Neuronal stem cell (in vitro differentiated cells): Measurements from ENCODE around the gene RAD51AP1.

Source experiments
- DNase-seq: peaks from one replicate; pipeline ENCODE4 v3.0.0-alpha.2; 2013; ENCODE audit warnings: low spot score
- H2AFZ ChIP-seq: one replicate; pipeline ENCODE4 v1.6.1; 2013; ENCODE audit warnings: mild to moderate bottlenecking, low read length, inconsistent platforms
- H2AK5ac ChIP-seq: 2 replicates; pipeline ENCODE4 v1.6.1; 2013; ENCODE audit warnings: low read depth, mild to moderate bottlenecking, inconsistent platforms, low read length, moderate library complexity, mixed read lengths
- H2BK120ac ChIP-seq: 2 replicates; pipeline ENCODE4 v1.6.1; 2013; ENCODE audit warnings: low read depth, mild to moderate bottlenecking, inconsistent platforms, low read length, moderate library complexity, mixed read lengths
- H2BK12ac ChIP-seq: one replicate; pipeline ENCODE4 v1.6.1; 2013; ENCODE audit warnings: low read length, inconsistent platforms
- H2BK15ac ChIP-seq: 2 replicates; pipeline ENCODE4 v1.6.1; 2013; ENCODE audit warnings: mild to moderate bottlenecking, low read length, inconsistent platforms, mixed read lengths
- H2BK5ac ChIP-seq: one replicate; pipeline ENCODE4 v1.6.1; 2013; ENCODE audit warnings: inconsistent platforms, mild to moderate bottlenecking, low read length, moderate library complexity
- H3K14ac ChIP-seq: one replicate; pipeline ENCODE4 v1.6.1; 2013; ENCODE audit warnings: low read length, inconsistent platforms
- H3K18ac ChIP-seq: 2 replicates; pipeline ENCODE4 v1.6.1; 2013; ENCODE audit warnings: low read length, inconsistent platforms
- H3K23ac ChIP-seq: 2 replicates; pipeline ENCODE4 v1.6.1; 2013; ENCODE audit warnings: low read depth, mild to moderate bottlenecking, mixed read lengths, low read length, inconsistent platforms; ENCODE audit not compliant: poor library complexity
- H3K27ac ChIP-seq: replicated peaks from 3 replicates; pipeline ENCODE4 v1.5.1; 2013; ENCODE audit warnings: low read length, inconsistent platforms
- H3K27me3 ChIP-seq, 3 experiments: 2 replicates each; pipeline ENCODE4 v1.6.1; 2013; ENCODE audit warnings: low read length in 3 of 3, mild to moderate bottlenecking in 2 of 3, inconsistent platforms in 1 of 3, low read depth in 1 of 3, mixed read lengths in 1 of 3, moderate library complexity in 1 of 3; ENCODE audit not compliant: control insufficient read depth in 3 of 3, insufficient read depth in 3 of 3
- H3K36me3 ChIP-seq, 2 donors: replicated peaks in 1 of 2; 2 replicates each; pipeline ENCODE4 v1.6.1; 2013; ENCODE audit warnings: low read length in 2 of 2; ENCODE audit not compliant: control insufficient read depth in 2 of 2, insufficient read depth in 2 of 2
- H3K4ac ChIP-seq: 2 replicates; pipeline ENCODE4 v1.6.1; 2013; ENCODE audit warnings: inconsistent platforms, mild to moderate bottlenecking, low read length, moderate library complexity
- H3K4me1 ChIP-seq, 2 donors: 1 replicate in 1 of 2; 2 replicates in 1 of 2; pipeline ENCODE4 v1.6.1; 2013; ENCODE audit warnings: low read length in 2 of 2, low read depth in 1 of 2; ENCODE audit not compliant: control insufficient read depth in 2 of 2, insufficient read depth in 1 of 2
- H3K4me2 ChIP-seq: one replicate; pipeline ENCODE4 v1.6.1; 2013; ENCODE audit warnings: mild to moderate bottlenecking, low read length, inconsistent platforms; ENCODE audit not compliant: insufficient read depth, poor library complexity, severe bottlenecking
- H3K4me3 ChIP-seq, 2 donors: 2 replicates each; pipeline ENCODE4 v1.5.1; 2013; ENCODE audit warnings: low read length in 2 of 2, mild to moderate bottlenecking in 2 of 2, inconsistent platforms in 1 of 2, moderate library complexity in 1 of 2
- H3K79me1 ChIP-seq: one replicate; pipeline ENCODE4 v1.6.1; 2013; ENCODE audit warnings: low read depth, mild to moderate bottlenecking, inconsistent platforms, low read length, moderate library complexity
- H3K9ac ChIP-seq: one replicate; pipeline ENCODE4 v1.6.1; 2013; ENCODE audit warnings: mild to moderate bottlenecking, low read depth, low read length, inconsistent platforms; ENCODE audit not compliant: poor library complexity
- H3K9me3 ChIP-seq, 2 donors: replicated peaks in 1 of 2; 2 replicates each; pipeline versions ENCODE3 to v1.6.1; 2013; ENCODE audit warnings: low read length in 2 of 2, mild to moderate bottlenecking in 2 of 2, inconsistent platforms in 1 of 2, low read depth in 1 of 2, mixed read lengths in 1 of 2, moderate library complexity in 1 of 2; ENCODE audit not compliant: control insufficient read depth in 2 of 2, insufficient read depth in 1 of 2
- H4K8ac ChIP-seq: one replicate; pipeline ENCODE4 v1.6.1; 2013; ENCODE audit warnings: low read depth, mild to moderate bottlenecking, inconsistent platforms, low read length, moderate library complexity
- H4K91ac ChIP-seq: one replicate; pipeline ENCODE4 v1.6.1; 2013; ENCODE audit warnings: low read length, low read depth, mild to moderate bottlenecking, inconsistent platforms; ENCODE audit not compliant: poor library complexity
- WGBS, 2 donors: extraction: QIAGEN DNeasy Blood & Tissue Kit; methylation state at CpG; one replicate each; pipeline ENCODE4 v1.1.7; 2013; ENCODE audit warnings: missing lambda C conversion rate in 2 of 2, mixed read lengths in 1 of 2; ENCODE audit not compliant: insufficient read length in 2 of 2, insufficient replicate concordance in 1 of 2; ENCODE audit errors: extremely low coverage in 2 of 2; 5-methylcytosine and 5-hydroxymethylcytosine counted together

The RAD51AP1 gene

DNA sequence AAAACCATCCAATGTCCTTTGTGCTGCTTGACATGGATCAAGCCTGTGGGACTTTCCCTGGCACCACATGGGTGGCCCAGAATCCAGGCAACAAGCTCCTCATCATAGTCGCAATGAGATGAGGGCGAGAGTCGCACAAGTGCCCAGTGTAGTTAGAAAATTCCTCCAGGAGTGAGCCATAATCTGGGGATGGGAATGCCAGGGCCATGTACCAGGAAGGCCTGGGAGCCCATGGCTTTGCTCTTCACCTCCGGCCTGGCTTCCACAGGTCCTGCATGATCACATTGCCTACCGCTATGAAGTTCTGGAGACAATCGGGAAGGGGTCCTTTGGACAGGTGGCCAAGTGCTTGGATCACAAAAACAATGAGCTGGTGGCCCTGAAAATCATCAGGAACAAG, 57.2 kb downstream of the RAD51AP1 start:
- H3K27ac ChIP-seq, result no peak overlapping the region
- H3K4me2 ChIP-seq, result no peak overlapping the region
- H2BK12ac ChIP-seq, result no peak overlapping the region
- WGBS, 2 donors, result no CpG with 5 or more reads among the region's 6 CpGs
- no peak overlapping the region for H3K4me3 ChIP-seq
- no peak overlapping the region for H2AFZ ChIP-seq
- no peaks in the 10 kb centered on the region for H3K36me3 ChIP-seq
- H3K9ac ChIP-seq, result no peak overlapping the region
- no peak overlapping the region for H3K18ac ChIP-seq
- no peaks in the 10 kb centered on the region for H3K79me1 ChIP-seq
- H3K4ac ChIP-seq, result no peak overlapping the region
- H2BK5ac ChIP-seq, result no peak overlapping the region
- no peak overlapping the region for H4K8ac ChIP-seq
- H2BK15ac ChIP-seq, result no peak overlapping the region
- H3K4me1 ChIP-seq, result peaks cover 0 to 3% of the 10 kb centered on the region in 2 donors
- H2AK5ac ChIP-seq, result no peak overlapping the region
- no peak overlapping the region for H2BK120ac ChIP-seq
- no peak overlapping the region for H3K14ac ChIP-seq
- no peak for DNase-seq
- no peaks in the 10 kb centered on the region for H3K9me3 ChIP-seq
- H3K27me3 ChIP-seq, result no peaks in the 10 kb centered on the region
- H3K23ac ChIP-seq, result no peak overlapping the region
- H4K91ac ChIP-seq, result no peak overlapping the region

DNA sequence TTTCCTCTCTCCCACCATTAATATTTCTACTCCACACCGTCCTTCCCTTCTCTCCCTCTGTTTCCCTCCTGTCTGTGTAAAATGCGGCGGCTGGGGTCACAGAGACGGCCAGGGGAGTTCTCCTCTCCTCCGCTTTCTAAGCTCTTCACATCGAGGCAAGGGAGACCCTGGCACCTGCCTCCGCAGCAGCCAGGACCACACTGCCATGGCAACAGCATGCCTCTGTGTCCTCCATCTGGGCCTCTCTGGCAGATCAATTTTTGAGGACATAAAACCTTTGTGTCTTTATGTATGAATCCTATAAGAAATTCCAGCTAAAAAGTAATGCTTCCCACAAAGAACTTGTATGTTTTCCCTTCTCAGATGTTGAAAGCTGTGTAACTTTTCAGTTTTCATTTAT, 64.7 kb downstream of the RAD51AP1 start:
- no peak overlapping the region for H3K9ac ChIP-seq
- H3K27me3 ChIP-seq, result no peaks in the 10 kb centered on the region

DNA sequence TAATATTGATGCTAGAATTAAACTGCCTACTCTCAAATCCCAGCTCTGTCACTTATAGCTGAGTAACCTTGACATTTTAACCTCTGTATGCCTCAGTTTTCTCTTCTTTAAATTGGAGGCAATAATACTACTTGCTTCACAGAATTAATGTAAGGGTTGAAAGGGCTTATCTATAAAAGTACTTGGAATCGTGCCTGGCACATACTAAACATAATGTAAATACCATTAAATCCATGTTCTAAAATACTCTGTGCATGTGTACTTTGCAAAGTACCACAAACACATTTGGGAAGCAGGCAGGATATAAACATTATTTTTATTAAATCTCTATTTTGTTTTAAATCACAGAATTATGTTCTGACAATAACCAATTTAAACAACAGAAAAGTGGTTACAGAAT, 65.3 kb downstream of the RAD51AP1 start:
- H3K27me3 ChIP-seq, result no peaks in the 10 kb centered on the region
- no peak overlapping the region for H3K9ac ChIP-seq
- no peak overlapping the region for H2BK5ac ChIP-seq
- no peak overlapping the region for H4K8ac ChIP-seq
- no peak overlapping the region for H3K4me3 ChIP-seq
- no peak overlapping the region for H3K4me2 ChIP-seq
- no peak overlapping the region for H2BK120ac ChIP-seq
- H2AK5ac ChIP-seq, result no peak overlapping the region
- H3K27ac ChIP-seq, result no peak overlapping the region
- H2BK12ac ChIP-seq, result no peak overlapping the region
- H4K91ac ChIP-seq, result no peak overlapping the region
- no peak overlapping the region for H2AFZ ChIP-seq
- H3K18ac ChIP-seq, result no peak overlapping the region
- H3K14ac ChIP-seq, result no peak overlapping the region
- peaks cover 0 to 8% of the 10 kb centered on the region in 2 donors for H3K4me1 ChIP-seq
- H3K23ac ChIP-seq, result no peak overlapping the region
- H3K9me3 ChIP-seq, result no peaks in the 10 kb centered on the region
- WGBS, 2 donors, result no CpG with 5 or more reads among the region's 1 CpG
- H3K79me1 ChIP-seq, result no peaks in the 10 kb centered on the region
- no peak for DNase-seq
- no peak overlapping the region for H3K4ac ChIP-seq
- no peak overlapping the region for H2BK15ac ChIP-seq
- H3K36me3 ChIP-seq, result peaks cover 0 to 15% of the 10 kb centered on the region in 2 donors

More for the DNA sequence above, 64.7 kb downstream of the RAD51AP1 start:
- Histone ChIP-seq H2BK15ac (no peak overlapping the region), H3K4me2 (no peak overlapping the region), H3K4ac (no peak overlapping the region), H3K18ac (no peak overlapping the region), H3K36me3 (peaks cover 0 to 15% of the 10 kb centered on the region in 2 donors), H3K14ac (no peak overlapping the region), H2BK5ac (no peak overlapping the region), H3K23ac (no peak overlapping the region), H4K91ac (no peak overlapping the region), H3K4me1 (peaks cover 0 to 8% of the 10 kb centered on the region in 2 donors), H3K27ac (no peak overlapping the region), H2BK120ac (no peak overlapping the region), H3K4me3 (no peak overlapping the region), H2AFZ (peak overlapping the region; percentile 80), H2AK5ac (no peak overlapping the region), H3K79me1 (no peaks in the 10 kb centered on the region), H2BK12ac (no peak overlapping the region), H3K9me3 (no peaks in the 10 kb centered on the region), H4K8ac (no peak overlapping the region)
- DNase-seq, result no peak
- WGBS, 2 donors, result 100% methylated on average over 1 of the region's 7 CpGs

DNA sequence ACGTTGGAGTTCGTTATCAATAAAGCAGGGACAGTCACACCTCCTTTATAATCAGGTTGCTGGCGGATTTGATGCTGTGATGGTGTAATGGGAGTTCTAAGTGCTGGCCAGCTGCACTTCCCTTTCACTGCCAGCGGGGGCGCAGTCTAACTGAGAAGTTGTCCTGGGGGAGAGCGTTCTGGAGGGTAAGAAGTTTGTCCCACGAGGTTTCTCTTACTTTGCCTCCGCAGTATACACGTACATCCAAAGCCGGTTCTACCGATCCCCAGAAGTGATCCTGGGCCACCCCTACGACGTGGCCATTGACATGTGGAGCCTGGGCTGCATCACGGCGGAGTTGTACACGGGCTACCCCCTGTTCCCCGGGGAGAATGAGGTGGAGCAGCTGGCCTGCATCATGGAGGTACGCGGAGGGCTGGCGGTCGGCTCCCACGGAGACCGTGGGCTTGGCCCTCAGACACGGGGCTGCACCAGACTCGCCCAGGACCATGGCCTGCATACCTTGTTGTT, 66.0 kb downstream of the RAD51AP1 start:
- no peak overlapping the region for H2BK15ac ChIP-seq
- DNase-seq, result peak; percentile 72
- no peak overlapping the region for H3K27ac ChIP-seq
- H3K4ac ChIP-seq, result no peak overlapping the region
- H2AK5ac ChIP-seq, result no peak overlapping the region
- no peak overlapping the region for H4K91ac ChIP-seq
- WGBS, 2 donors, result no CpG with 5 or more reads among the region's 25 CpGs
- H3K9me3 ChIP-seq, result no peaks in the 10 kb centered on the region
- peaks cover 0 to 8% of the 10 kb centered on the region in 2 donors for H3K4me1 ChIP-seq
- peak overlapping the region; percentile 85 for H3K9ac ChIP-seq
- no peak overlapping the region for H2BK12ac ChIP-seq
- H3K79me1 ChIP-seq, result no peaks in the 10 kb centered on the region
- no peak overlapping the region for H4K8ac ChIP-seq
- H3K18ac ChIP-seq, result peak overlapping the region; percentile 62
- H2BK120ac ChIP-seq, result no peak overlapping the region
- no peak overlapping the region for H2BK5ac ChIP-seq
- peak overlapping the region; percentile 59 for H3K4me2 ChIP-seq
- H3K27me3 ChIP-seq, result no peaks in the 10 kb centered on the region
- peak overlapping the region; percentile 95 for H2AFZ ChIP-seq
- peaks cover 0 to 15% of the 10 kb centered on the region in 2 donors for H3K36me3 ChIP-seq
- no peak overlapping the region for H3K23ac ChIP-seq
- peak overlapping the region; percentile 84 to 100 for H3K4me3 ChIP-seq
- H3K14ac ChIP-seq, result no peak overlapping the region
